KOPT-K1 (cell line): ENCODE measurements around the gene SKA2.
"Not testable (repeated sequence)": the region's sequence is repeated elsewhere in the genome, so short reads cannot be mapped to it uniquely, and the experiment has no call there.

ENCODE experiments used
- H3K27ac ChIP-seq: fragments of 200-600 bp; sonication (generic); 2 replicates; pipeline ENCODE4 v1.5.1; 2016; ENCODE audit warnings: antibody characterized with exemption, mild to moderate bottlenecking, low read depth, low read length; ENCODE audit not compliant: poor library complexity, severe bottlenecking
- H3K36me3 ChIP-seq: fragments of 200-600 bp; sonication (generic); 2 replicates; pipeline ENCODE4 v1.5.1; 2017; ENCODE audit warnings: antibody characterized with exemption, mild to moderate bottlenecking, low read length, moderate library complexity; ENCODE audit not compliant: insufficient read depth
- H3K9me3 ChIP-seq: fragments of 200-600 bp; sonication (generic); 2 replicates; pipeline ENCODE4 v1.5.1; 2017; ENCODE audit warnings: antibody characterized with exemption, low read length, mild to moderate bottlenecking; ENCODE audit not compliant: insufficient read depth, poor library complexity, severe bottlenecking

The SKA2 gene

GRCh38 chr17:59093702-59094231 is 61.2 kb downstream of the SKA2 start:
- Histone ChIP-seq H3K27ac (no peak overlapping the region), H3K36me3 (peaks cover 90% of the 10 kb centered on the region), H3K9me3 (peaks cover 7% of the 10 kb centered on the region)

GRCh38 chr17:59093145-59093701 is 61.8 kb downstream of the SKA2 start:
- peaks cover 5% of the 10 kb centered on the region for H3K9me3 ChIP-seq
- H3K27ac ChIP-seq = no peak overlapping the region
- H3K36me3 ChIP-seq = peaks cover 90% of the 10 kb centered on the region

- H3K36me3 ChIP-seq = peaks cover 92% of the 10 kb centered on the region
- H3K27ac ChIP-seq = not testable (repeated sequence)
These were observed 64.4 kb downstream of the SKA2 start for GRCh38 chr17:59090593-59090992.

GRCh38 chr17:59084154-59084553 is 70.8 kb downstream of the SKA2 start:
- Histone ChIP-seq H3K36me3 (peaks cover 93% of the 10 kb centered on the region), H3K9me3 (no peaks in the 10 kb centered on the region), H3K27ac (no peak overlapping the region)

More at GRCh38 chr17:59090593-59090992, 64.4 kb downstream of the SKA2 start:
- H3K9me3 ChIP-seq = not testable (repeated sequence)

GRCh38 chr17:59074494-59074893 is 80.5 kb downstream of the SKA2 start:
- H3K27ac ChIP-seq = no peak overlapping the region
- H3K9me3 ChIP-seq = no peaks in the 10 kb centered on the region
- H3K36me3 ChIP-seq = peaks cover 98% of the 10 kb centered on the region

- H3K36me3 ChIP-seq = peaks cover 98% of the 10 kb centered on the region
- no peak overlapping the region for H3K27ac ChIP-seq
These were observed 81.0 kb downstream of the SKA2 start for GRCh38 chr17:59073972-59074371.

GRCh38 chr17:59069856-59070255 is 85.1 kb downstream of the SKA2 start:
- Histone ChIP-seq H3K36me3 (peaks cover 100% of the 10 kb centered on the region), H3K9me3 (no peaks in the 10 kb centered on the region), H3K27ac (no peak overlapping the region)

More at GRCh38 chr17:59073972-59074371, 81.0 kb downstream of the SKA2 start:
- no peaks in the 10 kb centered on the region for H3K9me3 ChIP-seq

GRCh38 chr17:59067756-59068155 is 87.2 kb downstream of the SKA2 start:
- no peak overlapping the region for H3K27ac ChIP-seq

GRCh38 chr17:59067340-59067739 is 87.6 kb downstream of the SKA2 start:
- peaks cover 100% of the 10 kb centered on the region for H3K36me3 ChIP-seq
- H3K9me3 ChIP-seq = peaks cover 4% of the 10 kb centered on the region
- no peak overlapping the region for H3K27ac ChIP-seq

More at GRCh38 chr17:59067756-59068155, 87.2 kb downstream of the SKA2 start:
- peaks cover 100% of the 10 kb centered on the region for H3K36me3 ChIP-seq
- no peaks in the 10 kb centered on the region for H3K9me3 ChIP-seq

GRCh38 chr17:59062509-59062908 is 92.5 kb downstream of the SKA2 start:
- Histone ChIP-seq H3K36me3 (peaks cover 97% of the 10 kb centered on the region), H3K9me3 (peaks cover 7% of the 10 kb centered on the region), H3K27ac (no peak overlapping the region)
